Measurements from ENCODE around the gene TRPT1.

TRPT1 gene

GRCh38 chr11:64253481-64253880, 27.5 kb upstream of the TRPT1 start:
- ChIA-PET POLR2A (ENCODE audit: low non-redundant PET) (interaction anchor here (1.0 kb wide), 1 partner anchor 12 kb away, joined by 6 read pairs; no protein-coding TSS in a partner anchor), CTCF (no interaction called here)
- DNase-seq (ENCODE audit: low spot score): no peak
- TF ChIP-seq CTCF (conservative IDR thresholded peaks at IDR 0.05; ENCODE audit: low read depth): no peak
- H3K27ac ChIP-seq: peak overlapping the region; percentile 98

- ChIA-PET POLR2A (ENCODE audit: low non-redundant PET) (interaction anchor here (0.6 to 1.0 kb wide), 2 partner anchors 12 to 16 kb away, joined by 4 to 6 read pairs; no protein-coding TSS in a partner anchor), CTCF (no interaction called here)
- no peak for TF ChIP-seq CTCF (conservative IDR thresholded peaks at IDR 0.05; ENCODE audit: low read depth)
- H3K27ac ChIP-seq: peak overlapping the region; percentile 98
- no peak for DNase-seq (ENCODE audit: low spot score)
Measured at GRCh38 chr11:64253043-64253442, 27.1 kb upstream of the TRPT1 start.

GRCh38 chr11:64252003-64252872, 26.3 kb upstream of the TRPT1 start:
- ChIA-PET CTCF (interaction anchor here (0.6 to 2.7 kb wide), 9 partner anchors 9 to 66 kb away, joined by 3 to 19 read pairs (median 3); partner anchors contain the start of gene STIP1), POLR2A (ENCODE audit: low non-redundant PET) (interaction anchor here (0.6 to 1.4 kb wide), 3 partner anchors 11 to 17 kb away, joined by 4 read pairs; partner anchors contain the start of gene FKBP2)
- TF ChIP-seq CTCF (conservative IDR thresholded peaks at IDR 0.05; ENCODE audit: low read depth): peak; percentile 47
- H3K27ac ChIP-seq: peak overlapping the region; percentile 98
- no peak for DNase-seq (ENCODE audit: low spot score)

- ChIA-PET POLR2A (ENCODE audit: low non-redundant PET) (interaction anchor here (1.4 kb wide), 1 partner anchor 16 kb away, joined by 4 read pairs; no protein-coding TSS in a partner anchor), CTCF (interaction anchor here (0.6 to 2.7 kb wide), 6 partner anchors 12 to 50 kb away, joined by 3 to 19 read pairs (median 4); no protein-coding TSS in a partner anchor)
- DNase-seq (ENCODE audit: low spot score): no peak
- no peak for TF ChIP-seq CTCF (conservative IDR thresholded peaks at IDR 0.05; ENCODE audit: low read depth)
- H3K27ac ChIP-seq: peak overlapping the region; percentile 98
Measured at GRCh38 chr11:64251753-64252002, 25.7 kb upstream of the TRPT1 start.

- H3K27ac ChIP-seq: peak within 1 kb of the TSS; percentile 98
- CTCF ChIA-PET: interaction anchor here (0.6 to 2.7 kb wide), 10 partner anchors 12 to 101 kb away, joined by 3 to 19 read pairs (median 4); no protein-coding TSS in a partner anchor
- no peak for DNase-seq (ENCODE audit: low spot score)
- peak; percentile 87 for TF ChIP-seq CTCF (conservative IDR thresholded peaks at IDR 0.05; ENCODE audit: low read depth)
- POLR2A ChIA-PET (ENCODE audit: low non-redundant PET): interaction anchor here (1.4 kb wide), 1 partner anchor 16 kb away, joined by 4 read pairs; no protein-coding TSS in a partner anchor
Measured at GRCh38 chr11:64251016-64251752, 25.2 kb upstream of the TRPT1 start, which contains the start of gene PLCB3. Gene PLCB3, plus strand, starts transcription at chr11:64251530. Its CDS starts 120 bp downstream, at chr11:64251650.

Measured in RWPE1 (cell line).